Suppressor macrophage (primary cell): ENCODE data around the gene LMX1B.

Experiments
- DNase-seq, 4 experiments: peaks; one replicate each; pipeline ENCODE4 v3.0.0-alpha.2; 2020 to 2022

Gene LMX1B

GRCh38 chr9:126661521-126662251 is 48.0 kb downstream of the LMX1B start:
- no peak for DNase-seq

DNA sequence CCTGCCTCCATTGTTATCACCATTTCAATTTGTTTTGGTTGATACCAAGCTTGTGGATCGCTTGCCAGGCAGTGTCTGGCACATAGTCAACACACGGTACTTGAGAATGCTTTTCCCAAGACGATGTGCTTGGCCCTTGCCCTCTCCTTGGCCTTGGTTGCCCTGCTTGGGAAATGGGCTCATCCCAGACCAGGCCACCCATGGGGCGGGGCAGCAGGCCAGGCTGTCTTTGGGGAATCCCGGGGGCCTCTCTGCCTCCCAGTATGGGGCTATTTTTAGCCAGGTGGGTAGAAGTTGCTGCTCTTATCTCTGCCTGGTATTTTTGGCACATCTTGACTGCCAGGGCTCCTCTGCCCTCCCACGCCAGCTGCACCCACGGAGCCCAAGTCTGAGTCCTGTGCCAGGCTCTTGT is 49.9 kb downstream of the LMX1B start:
- no peak for DNase-seq

DNA sequence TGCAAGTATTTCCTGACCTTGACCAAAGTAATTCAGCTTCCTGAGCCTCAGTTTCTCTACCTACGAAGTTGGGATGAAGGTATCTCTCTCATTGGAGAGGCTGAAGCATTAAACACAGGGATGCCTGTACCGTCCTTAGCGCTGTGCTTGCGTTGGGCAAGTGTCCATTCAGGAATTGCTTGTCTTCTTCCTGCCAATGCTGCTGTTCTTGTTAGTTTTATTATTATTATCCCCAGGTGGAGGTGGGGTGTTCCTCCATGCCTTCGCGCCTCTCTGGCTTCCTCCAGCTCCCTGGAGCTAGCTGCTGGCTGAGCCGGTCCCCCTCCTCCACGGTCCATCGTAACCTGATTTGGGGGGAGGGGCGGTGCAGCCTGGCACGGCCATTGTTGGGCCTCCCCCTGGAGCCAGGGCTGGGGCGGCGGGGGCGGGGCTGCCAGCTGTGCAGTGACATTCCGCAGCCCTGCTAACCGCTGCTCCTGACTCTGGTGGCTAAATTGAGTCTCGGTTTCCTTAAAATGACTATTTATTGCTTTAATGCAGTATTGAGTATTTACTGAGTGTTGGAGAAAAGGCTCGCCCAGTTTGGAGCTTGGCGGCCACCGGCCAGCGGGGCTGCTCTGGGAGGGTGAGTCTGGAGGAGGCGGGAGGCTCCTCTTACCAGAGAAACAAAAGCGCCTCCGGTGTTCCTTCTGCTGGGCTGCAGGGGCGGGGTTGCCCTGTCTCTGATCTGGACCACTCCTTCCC is 51.3 kb downstream of the LMX1B start:
- DNase-seq: no peak

DNA sequence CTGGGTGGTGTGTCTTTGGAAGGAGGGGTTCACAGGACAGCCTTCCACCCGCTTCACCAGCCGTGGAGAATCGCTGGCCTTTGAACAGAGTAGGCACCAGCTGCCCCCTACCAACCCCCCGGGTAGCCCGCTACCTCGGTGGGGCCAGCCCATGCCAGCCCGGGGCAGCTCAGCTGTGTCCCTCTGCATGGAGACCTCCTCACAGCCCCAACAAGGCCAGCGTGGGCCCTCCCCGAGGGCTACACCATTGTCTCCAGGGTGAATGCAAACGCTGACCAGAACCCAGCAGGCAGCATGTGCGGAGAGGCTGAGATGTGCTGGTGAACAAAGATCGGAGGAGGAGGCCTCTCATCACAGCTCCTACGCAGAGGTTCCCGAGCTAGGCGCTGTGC is 51.9 kb downstream of the LMX1B start:
- no peak for DNase-seq

- no peak for DNase-seq
Measured at GRCh38 chr9:126666155-126666803, 52.6 kb downstream of the LMX1B start.

DNA sequence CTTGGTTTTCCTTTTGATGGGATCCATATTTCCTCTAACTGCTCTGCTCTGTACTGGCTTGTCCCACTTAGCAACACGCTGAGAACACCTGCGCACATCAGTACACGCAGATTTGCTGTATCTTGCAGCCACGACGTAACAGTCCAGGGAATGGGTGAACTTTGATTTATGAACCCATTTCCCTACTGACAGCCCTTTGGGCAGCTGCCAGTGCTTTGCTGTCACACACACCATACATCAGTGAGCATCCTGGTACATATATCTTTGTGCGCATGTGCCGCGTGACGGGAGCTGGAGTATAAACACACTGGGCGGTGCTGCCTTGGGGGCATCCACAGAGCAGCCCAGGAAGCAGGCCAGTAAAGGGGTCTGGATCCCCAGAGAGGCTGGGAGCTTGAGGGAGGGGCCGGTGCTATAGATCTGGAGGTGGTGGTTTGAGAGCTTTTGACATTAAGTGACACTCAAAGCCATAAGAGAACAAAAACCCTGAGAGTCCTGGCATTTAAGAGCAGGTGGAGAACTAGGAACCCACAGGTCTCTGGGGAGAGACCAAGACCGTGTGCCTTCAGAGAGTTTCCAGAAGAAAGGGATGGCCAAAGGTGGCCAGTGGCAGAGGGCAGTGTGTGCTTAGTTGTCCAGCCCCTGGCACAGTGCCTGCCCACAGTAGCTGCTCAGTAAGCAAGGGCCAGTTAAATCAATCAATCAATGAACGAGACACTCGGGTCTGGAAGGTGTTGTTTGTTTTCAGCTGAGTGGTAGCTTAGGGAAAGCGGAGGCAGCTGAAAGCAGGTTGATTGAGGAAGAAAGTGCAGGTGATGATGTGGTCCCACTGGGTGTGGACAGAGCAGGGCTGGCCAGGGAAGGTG is 53.7 kb downstream of the LMX1B start:
- no peak for DNase-seq

DNA sequence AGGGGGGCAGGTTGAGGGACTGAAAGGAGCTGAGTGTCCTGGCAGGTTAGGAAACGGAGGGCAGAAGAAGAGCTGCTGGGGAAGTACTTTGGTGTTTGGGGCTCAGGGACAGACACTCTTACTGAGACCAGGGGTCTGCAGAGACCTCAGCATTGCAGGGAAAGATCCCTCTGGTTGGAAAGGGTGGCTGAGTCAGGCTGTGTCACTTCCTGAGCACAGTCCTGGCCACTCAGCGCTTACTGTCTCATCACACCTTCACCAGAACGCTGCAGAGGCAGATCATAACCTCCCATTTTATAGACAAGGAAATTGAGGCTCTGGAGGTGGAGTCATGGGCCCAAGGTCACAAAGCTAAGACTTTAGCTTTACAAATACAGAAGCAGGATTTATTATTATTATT is 54.3 kb downstream of the LMX1B start:
- DNase-seq: no peak

DNA sequence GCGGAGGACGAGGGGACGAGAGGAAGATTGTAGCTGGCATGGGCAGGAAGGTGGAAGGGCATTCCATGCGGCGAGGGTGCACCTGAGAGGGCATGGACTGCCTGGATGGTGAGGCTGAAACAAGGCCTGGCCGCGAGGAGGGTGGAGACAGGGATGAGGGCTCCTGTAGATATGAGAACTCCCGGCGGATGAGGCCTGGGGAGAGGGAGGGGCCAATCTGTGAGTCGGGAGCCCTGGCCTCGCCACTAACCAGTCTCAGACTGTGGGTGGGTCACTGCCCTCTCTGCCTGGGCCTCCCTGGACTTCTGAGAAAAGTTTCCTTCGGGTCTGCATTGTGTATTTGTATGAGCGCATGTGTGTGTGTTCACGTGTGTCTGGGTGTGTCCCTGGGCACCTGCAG is 55.4 kb downstream of the LMX1B start:
- no peak for DNase-seq

- no peak for DNase-seq
Measured at GRCh38 chr9:126670270-126670669, 56.5 kb downstream of the LMX1B start.

GRCh38 chr9:126671381-126671831 is 57.7 kb downstream of the LMX1B start:
- DNase-seq: no peak

GRCh38 chr9:126671983-126672382 is 58.3 kb downstream of the LMX1B start:
- DNase-seq: no peak

DNA sequence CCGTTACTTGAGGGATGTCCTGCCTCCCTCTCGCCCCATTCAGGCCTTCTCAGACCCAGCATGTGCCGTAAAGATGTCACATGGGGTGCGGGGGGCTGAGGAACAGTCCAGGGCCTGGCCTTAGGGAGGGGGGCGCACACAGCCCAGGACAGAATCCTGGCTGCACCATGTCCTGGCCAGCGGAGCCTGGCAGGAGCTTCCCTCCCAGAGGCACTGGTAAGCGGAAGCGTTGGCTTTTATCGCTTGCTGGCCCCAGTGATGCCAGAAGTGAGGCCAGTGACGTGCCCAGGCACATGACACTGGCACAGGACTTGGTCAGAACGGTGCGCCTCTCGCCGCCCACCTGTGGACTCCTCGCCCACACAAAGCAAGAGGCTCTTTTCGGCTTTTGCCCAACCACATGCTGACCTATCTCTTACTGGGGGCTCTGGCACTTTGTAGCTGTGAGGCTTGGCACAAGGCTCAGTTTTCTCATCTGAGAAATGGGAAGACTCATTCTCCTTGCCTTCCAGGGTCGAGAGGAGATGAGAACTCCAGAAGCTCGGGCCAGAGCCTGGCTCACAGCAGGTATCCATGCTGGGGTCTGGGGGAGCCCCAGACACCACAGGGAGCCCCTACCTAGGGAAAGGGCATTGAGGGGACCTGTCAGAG is 59.0 kb downstream of the LMX1B start:
- DNase-seq: no peak

GRCh38 chr9:126673689-126674364 is 60.1 kb downstream of the LMX1B start:
- DNase-seq: no peak

DNA sequence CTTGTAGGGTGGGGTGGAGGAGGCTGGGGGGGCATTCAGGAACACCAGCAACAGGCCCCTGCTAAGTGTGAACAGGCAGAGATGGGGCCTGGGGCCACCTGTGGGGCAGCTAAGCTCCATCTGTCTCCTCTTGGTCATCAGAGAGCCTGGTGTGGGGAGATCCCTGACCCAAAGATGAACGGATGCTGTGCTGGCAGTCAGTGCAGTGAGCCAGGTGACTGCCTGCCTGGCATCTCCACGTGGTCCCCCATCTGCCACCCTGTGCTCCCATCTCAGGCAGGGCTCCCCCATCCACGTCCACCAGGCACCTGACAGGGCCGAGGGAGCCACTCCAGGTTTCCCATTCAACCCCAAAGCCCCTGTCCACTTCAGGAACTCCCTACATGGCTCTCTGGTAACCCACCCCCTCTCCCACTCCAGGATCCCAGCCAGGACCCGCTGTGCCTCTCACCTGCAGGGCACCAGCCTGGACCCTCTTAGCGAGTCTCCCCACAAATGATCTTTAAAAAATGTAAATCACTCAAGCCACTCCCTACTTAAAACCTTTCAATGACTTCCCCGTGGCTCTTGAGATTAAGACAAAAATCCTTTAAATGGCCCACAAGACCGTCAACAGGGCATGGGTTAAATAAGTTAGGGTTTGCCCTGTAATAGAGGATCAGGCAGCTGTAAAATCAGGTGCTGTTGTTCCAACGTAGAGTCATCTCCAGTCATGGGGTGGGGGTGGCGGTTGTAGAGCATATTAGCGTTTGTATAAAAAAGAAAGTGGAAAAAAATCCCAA is 60.8 kb downstream of the LMX1B start:
- no peak for DNase-seq

- DNase-seq: no peak
Measured at GRCh38 chr9:126675147-126675467, 61.4 kb downstream of the LMX1B start.

GRCh38 chr9:126676102-126676684 is 62.5 kb downstream of the LMX1B start:
- DNase-seq: no peak

GRCh38 chr9:126676685-126677143 is 63.0 kb downstream of the LMX1B start:
- no peak for DNase-seq

DNA sequence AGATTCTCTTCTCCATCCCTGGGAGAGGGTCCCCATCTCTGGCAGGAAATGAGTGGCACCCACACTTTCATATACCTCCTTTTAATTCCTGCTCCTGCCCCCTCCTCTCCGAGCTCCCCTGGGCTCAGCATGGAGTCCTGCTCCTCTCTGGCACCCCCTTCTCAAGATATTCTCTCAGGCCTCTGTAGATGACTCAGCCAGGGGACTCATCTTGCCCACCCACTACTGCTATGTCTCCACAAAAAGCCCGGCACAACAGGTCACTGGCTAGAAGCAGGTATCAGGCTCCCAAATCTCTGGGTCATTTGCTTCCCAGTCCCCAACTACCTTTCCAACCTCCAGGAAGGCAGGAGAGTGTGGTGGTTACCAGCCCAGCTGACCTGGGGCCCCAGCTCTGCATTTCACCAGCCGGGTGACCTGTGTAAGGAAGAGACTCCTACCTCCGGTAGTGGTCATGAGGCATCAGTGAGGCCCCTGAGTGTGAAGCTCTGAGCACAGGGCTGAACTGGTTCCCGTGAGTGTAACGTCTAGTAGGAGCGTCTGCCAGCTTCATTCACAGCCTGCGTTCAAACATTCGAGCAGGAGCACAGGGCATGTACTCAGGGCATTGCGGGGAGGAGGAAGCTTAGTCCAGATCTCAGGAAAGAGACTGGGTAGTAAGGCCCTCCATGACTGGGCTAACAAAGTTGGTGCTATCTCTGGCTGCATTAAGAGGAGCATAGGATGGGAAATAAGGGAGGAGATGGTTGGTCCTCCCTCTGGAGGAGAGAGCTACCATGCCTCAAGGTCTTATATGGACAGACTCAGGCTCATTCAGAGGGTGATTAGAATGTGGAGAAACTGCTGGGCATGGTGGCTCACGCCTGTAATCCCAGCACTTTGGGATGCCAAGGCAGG is 63.7 kb downstream of the LMX1B start:
- no peak for DNase-seq

DNA sequence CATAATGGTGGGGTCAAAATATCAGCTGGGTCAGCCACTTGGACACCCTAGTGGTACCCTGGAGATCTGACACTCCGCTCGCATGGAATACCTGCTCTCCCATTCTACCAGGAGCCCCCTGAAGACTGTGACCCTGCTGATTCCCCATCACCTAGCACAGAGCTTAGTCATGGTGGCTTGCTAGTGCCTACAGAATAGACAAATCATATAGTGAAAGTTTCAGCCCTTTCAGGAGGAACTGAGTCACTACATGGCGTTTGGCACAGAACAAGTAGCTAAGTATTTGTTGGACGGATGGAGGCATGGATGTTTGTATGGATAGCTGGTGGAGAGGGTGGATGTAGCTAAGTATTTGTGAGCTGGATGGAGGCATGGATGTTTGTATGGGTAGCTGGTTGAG is 65.3 kb downstream of the LMX1B start:
- DNase-seq: no peak
